GM23338 (cell line): ENCODE measurements around the gene DIPK2B.

ENCODE experiments used
- CTCF ChIP-seq, 2 experiments: fragments of 200-600 bp in 1 of 2; sonication (generic) in 1 of 2; conservative IDR thresholded peaks; 2 replicates each; pipeline versions ENCODE4 v1.5.1 to v1.6.1; 2016 to 2017; ENCODE audit warnings: antibody characterized with exemption in 2 of 2, low read depth in 2 of 2, mild to moderate bottlenecking in 2 of 2, moderate library complexity in 1 of 2
- EZH2 ChIP-seq: fragments of 200-600 bp; sonication (generic); IDR thresholded peaks from one replicate; pipeline ENCODE4 v1.8.0; 2017; ENCODE audit warnings: antibody characterized with exemption, mild to moderate bottlenecking, low read depth; ENCODE audit not compliant: unreplicated experiment
- EZH2phosphoT487 ChIP-seq: fragments of 200-600 bp; sonication (generic); IDR thresholded peaks from one replicate; pipeline ENCODE4 v1.8.1; 2018; ENCODE audit warnings: antibody characterized with exemption; ENCODE audit not compliant: unreplicated experiment
- POLR2AphosphoS5 ChIP-seq: IDR thresholded peaks from 2 replicates; pipeline ENCODE4 v1.6.1; 2016; ENCODE audit warnings: antibody characterized with exemption, low read depth
- TF ChIP-seq, protein P1 (sequence below): IDR thresholded peaks from 2 replicates; pipeline ENCODE4 v1.6.1; 2016; ENCODE audit warnings: antibody characterized with exemption
- TF ChIP-seq, protein P2 (sequence below): IDR thresholded peaks from one replicate; pipeline ENCODE4 v1.6.1; 2018; ENCODE audit warnings: antibody characterized with exemption; ENCODE audit not compliant: unreplicated experiment

DNA sequence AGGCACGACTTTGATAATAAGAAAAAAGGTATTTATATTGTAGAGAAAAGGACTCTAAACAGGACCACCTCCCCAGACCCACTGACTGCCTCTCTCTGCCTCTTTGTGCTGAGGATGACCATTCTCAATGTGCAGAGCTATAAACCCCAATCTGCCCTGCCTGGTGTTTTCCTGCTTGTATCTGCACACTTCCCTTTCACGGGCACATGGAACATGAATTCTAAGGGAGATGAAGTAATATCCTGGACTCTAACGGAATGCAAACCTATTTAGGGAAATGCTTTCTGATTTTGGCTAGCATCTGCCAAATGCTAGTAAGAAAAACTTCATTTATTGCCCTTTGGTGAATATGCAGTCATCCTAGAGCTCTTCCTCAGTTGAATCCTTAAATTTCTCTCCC is 2.4 kb downstream of the DIPK2B start:
- TF ChIP-seq CTCF (conservative IDR thresholded peaks at IDR 0.05; ENCODE audit: low read depth in 2 of 2) (no peak), EZH2phosphoT487 (no peak), POLR2AphosphoS5 (no peak), EZH2 (no peak)
- TF ChIP-seq, protein P1, sequence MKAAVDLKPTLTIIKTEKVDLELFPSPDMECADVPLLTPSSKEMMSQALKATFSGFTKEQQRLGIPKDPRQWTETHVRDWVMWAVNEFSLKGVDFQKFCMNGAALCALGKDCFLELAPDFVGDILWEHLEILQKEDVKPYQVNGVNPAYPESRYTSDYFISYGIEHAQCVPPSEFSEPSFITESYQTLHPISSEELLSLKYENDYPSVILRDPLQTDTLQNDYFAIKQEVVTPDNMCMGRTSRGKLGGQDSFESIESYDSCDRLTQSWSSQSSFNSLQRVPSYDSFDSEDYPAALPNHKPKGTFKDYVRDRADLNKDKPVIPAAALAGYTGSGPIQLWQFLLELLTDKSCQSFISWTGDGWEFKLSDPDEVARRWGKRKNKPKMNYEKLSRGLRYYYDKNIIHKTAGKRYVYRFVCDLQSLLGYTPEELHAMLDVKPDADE: no peak
- TF ChIP-seq, protein P2, sequence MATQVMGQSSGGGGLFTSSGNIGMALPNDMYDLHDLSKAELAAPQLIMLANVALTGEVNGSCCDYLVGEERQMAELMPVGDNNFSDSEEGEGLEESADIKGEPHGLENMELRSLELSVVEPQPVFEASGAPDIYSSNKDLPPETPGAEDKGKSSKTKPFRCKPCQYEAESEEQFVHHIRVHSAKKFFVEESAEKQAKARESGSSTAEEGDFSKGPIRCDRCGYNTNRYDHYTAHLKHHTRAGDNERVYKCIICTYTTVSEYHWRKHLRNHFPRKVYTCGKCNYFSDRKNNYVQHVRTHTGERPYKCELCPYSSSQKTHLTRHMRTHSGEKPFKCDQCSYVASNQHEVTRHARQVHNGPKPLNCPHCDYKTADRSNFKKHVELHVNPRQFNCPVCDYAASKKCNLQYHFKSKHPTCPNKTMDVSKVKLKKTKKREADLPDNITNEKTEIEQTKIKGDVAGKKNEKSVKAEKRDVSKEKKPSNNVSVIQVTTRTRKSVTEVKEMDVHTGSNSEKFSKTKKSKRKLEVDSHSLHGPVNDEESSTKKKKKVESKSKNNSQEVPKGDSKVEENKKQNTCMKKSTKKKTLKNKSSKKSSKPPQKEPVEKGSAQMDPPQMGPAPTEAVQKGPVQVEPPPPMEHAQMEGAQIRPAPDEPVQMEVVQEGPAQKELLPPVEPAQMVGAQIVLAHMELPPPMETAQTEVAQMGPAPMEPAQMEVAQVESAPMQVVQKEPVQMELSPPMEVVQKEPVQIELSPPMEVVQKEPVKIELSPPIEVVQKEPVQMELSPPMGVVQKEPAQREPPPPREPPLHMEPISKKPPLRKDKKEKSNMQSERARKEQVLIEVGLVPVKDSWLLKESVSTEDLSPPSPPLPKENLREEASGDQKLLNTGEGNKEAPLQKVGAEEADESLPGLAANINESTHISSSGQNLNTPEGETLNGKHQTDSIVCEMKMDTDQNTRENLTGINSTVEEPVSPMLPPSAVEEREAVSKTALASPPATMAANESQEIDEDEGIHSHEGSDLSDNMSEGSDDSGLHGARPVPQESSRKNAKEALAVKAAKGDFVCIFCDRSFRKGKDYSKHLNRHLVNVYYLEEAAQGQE: no peak
